Astrocyte (in vitro differentiated cells and primary cell): Measurements from ENCODE around the gene KCNJ5. TPM values are rescaled to one million over a fixed set of nuclear protein-coding genes. Genes with fewer than 3 reads are reported as not detected.

Source experiments
- DNase-seq: peaks from one replicate; pipeline ENCODE4 v3.0.0-alpha.2; 2010; ENCODE audit warnings: low read depth
- FAIRE-seq: peaks from 2 replicates; lab custom pipeline; 2011; peaks lifted over from hg19 to GRCh38; lab: Jason Lieb, UNC
- H2AFZ ChIP-seq: 2 replicates; pipeline ENCODE4 v1.6.0; 2012; ENCODE audit warnings: low read depth, low read length, inconsistent platforms
- H3K27ac ChIP-seq: 2 replicates; pipeline ENCODE4 v1.5.1; 2011; ENCODE audit warnings: low read depth, low read length, inconsistent platforms
- H3K27me3 ChIP-seq: 2 replicates; pipeline ENCODE4 v1.6.0; 2011; ENCODE audit warnings: low read length, inconsistent platforms; ENCODE audit not compliant: insufficient read depth
- H3K36me3 ChIP-seq: 2 replicates; pipeline ENCODE4 v1.5.1; 2011; ENCODE audit warnings: low read length, inconsistent platforms; ENCODE audit not compliant: insufficient read depth
- H3K4me1 ChIP-seq: 2 replicates; pipeline ENCODE4 v1.5.1; 2011; ENCODE audit warnings: low read length, inconsistent platforms; ENCODE audit not compliant: insufficient read depth
- H3K4me2 ChIP-seq: 2 replicates; pipeline ENCODE4 v1.6.0; 2012; ENCODE audit warnings: low read length, inconsistent platforms
- H3K4me3 ChIP-seq: 2 replicates; pipeline ENCODE4 v1.5.1; 2011; ENCODE audit warnings: low read depth, mild to moderate bottlenecking, low read length, inconsistent platforms; ENCODE audit not compliant: insufficient read depth
- H3K79me2 ChIP-seq: 2 replicates; pipeline ENCODE4 v1.6.0; 2012; ENCODE audit warnings: mild to moderate bottlenecking, low read length, inconsistent platforms; ENCODE audit not compliant: insufficient read depth
- H3K9ac ChIP-seq: 2 replicates; pipeline ENCODE4 v1.6.0; 2012; ENCODE audit warnings: mild to moderate bottlenecking, low read length, inconsistent platforms
- H3K9me3 ChIP-seq: 2 replicates; pipeline ENCODE4 v1.5.1; 2012; ENCODE audit warnings: low read depth, mild to moderate bottlenecking, low read length, inconsistent platforms; ENCODE audit not compliant: insufficient read depth
- H4K20me1 ChIP-seq: 2 replicates; pipeline ENCODE4 v1.6.0; 2012; ENCODE audit warnings: low read length, inconsistent platforms; ENCODE audit not compliant: insufficient read depth
- H3K27ac Mint-ChIP-seq: one replicate; pipeline ENCODE4 v1.8.0; 2021; ENCODE audit warnings: mild to moderate bottlenecking, mixed read lengths; ENCODE audit not compliant: unreplicated experiment
- H3K27me3 Mint-ChIP-seq: one replicate; pipeline ENCODE4 v1.8.0; 2021; ENCODE audit warnings: low read depth, mixed read lengths; ENCODE audit not compliant: unreplicated experiment
- H3K36me3 Mint-ChIP-seq: one replicate; pipeline ENCODE4 v1.8.0; 2021; ENCODE audit warnings: low read depth, mixed read lengths; ENCODE audit not compliant: unreplicated experiment
- H3K4me1 Mint-ChIP-seq: one replicate; pipeline ENCODE4 v1.8.0; 2021; ENCODE audit warnings: low read depth, mixed read lengths; ENCODE audit not compliant: unreplicated experiment
- H3K4me3 Mint-ChIP-seq: one replicate; pipeline ENCODE4 v1.8.0; 2021; ENCODE audit warnings: mild to moderate bottlenecking, moderate library complexity, mixed read lengths; ENCODE audit not compliant: unreplicated experiment
- H3K9me3 Mint-ChIP-seq: one replicate; pipeline ENCODE4 v1.8.0; 2021; ENCODE audit warnings: mild to moderate bottlenecking, mixed read lengths; ENCODE audit not compliant: unreplicated experiment
- CTCF ChIP-seq: IDR thresholded peaks from 2 replicates; pipeline ENCODE4 v1.5.1; 2011; ENCODE audit warnings: low read depth, mild to moderate bottlenecking, inconsistent platforms, low read length, moderate library complexity; ENCODE audit not compliant: insufficient read depth
- EZH2 ChIP-seq: IDR thresholded peaks from 2 replicates; pipeline ENCODE4 v1.6.1; 2012; ENCODE audit warnings: mild to moderate bottlenecking, low read length, inconsistent platforms; ENCODE audit not compliant: insufficient read depth
- total RNA-seq: library from RNA; stranded (reverse); gene quantifications from 2 replicates; pipeline ENCODE4 v1.2.1, GENCODE V29; 2021

KCNJ5 gene
- total RNA-seq, 1 donor from 2014 or later, result 1.4 TPM

GRCh38 chr11:128862908-128863660 lies 28.1 kb upstream of the KCNJ5 start:
- no peak overlapping the region for H3K4me3 ChIP-seq
- Mint-ChIP-seq H3K4me1 (peaks cover 15% of the 10 kb centered on the region), H3K4me3 (no peak overlapping the region), H3K9me3 (no peaks in the 10 kb centered on the region), H3K27me3 (no peaks in the 10 kb centered on the region), H3K27ac (peak overlapping the region; percentile 64), H3K36me3 (no peaks in the 10 kb centered on the region)
- no peaks in the 10 kb centered on the region for H3K36me3 ChIP-seq
- H3K4me2 ChIP-seq, result peak overlapping the region; percentile 21
- DNase-seq, result peak; percentile 61
- peaks cover 20% of the 10 kb centered on the region for H3K4me1 ChIP-seq
- FAIRE-seq, result peak; percentile 85
- H3K27ac ChIP-seq, result peak overlapping the region; percentile 1
- no peaks in the 10 kb centered on the region for H3K9me3 ChIP-seq
- peaks cover 2% of the 10 kb centered on the region for H3K27me3 ChIP-seq
- no peaks in the 10 kb centered on the region for H3K79me2 ChIP-seq
- H2AFZ ChIP-seq, result no peak overlapping the region
- no peak overlapping the region for H3K9ac ChIP-seq
- H4K20me1 ChIP-seq, result no peaks in the 10 kb centered on the region
- TF ChIP-seq CTCF (no peak), EZH2 (no peak)

- H3K9me3 ChIP-seq, result no peaks in the 10 kb centered on the region
- H3K4me1 ChIP-seq, result peaks cover 20% of the 10 kb centered on the region
- H3K4me3 Mint-ChIP-seq, result no peak overlapping the region
- H3K36me3 Mint-ChIP-seq, result no peaks in the 10 kb centered on the region
- H3K36me3 ChIP-seq, result no peaks in the 10 kb centered on the region
- H3K79me2 ChIP-seq, result no peaks in the 10 kb centered on the region
- no peak overlapping the region for H3K4me3 ChIP-seq
- peaks cover 15% of the 10 kb centered on the region for H3K4me1 Mint-ChIP-seq
- DNase-seq, result no peak
- no peak overlapping the region for H3K4me2 ChIP-seq
- H3K27me3 Mint-ChIP-seq, result no peaks in the 10 kb centered on the region
- TF ChIP-seq CTCF, result no peak
- TF ChIP-seq EZH2, result no peak
- H3K27ac ChIP-seq, result no peak overlapping the region
- no peak overlapping the region for H3K27ac Mint-ChIP-seq
- no peaks in the 10 kb centered on the region for H3K9me3 Mint-ChIP-seq
- no peaks in the 10 kb centered on the region for H4K20me1 ChIP-seq
- H2AFZ ChIP-seq, result no peak overlapping the region
- FAIRE-seq, result peak; percentile 50
- H3K9ac ChIP-seq, result no peak overlapping the region
- no peaks in the 10 kb centered on the region for H3K27me3 ChIP-seq
Observed at GRCh38 chr11:128865490-128865889, 25.7 kb upstream of the KCNJ5 start.

- H3K36me3 Mint-ChIP-seq, result no peaks in the 10 kb centered on the region
- H3K79me2 ChIP-seq, result no peaks in the 10 kb centered on the region
- peaks cover 15% of the 10 kb centered on the region for H3K4me1 Mint-ChIP-seq
- H3K36me3 ChIP-seq, result no peaks in the 10 kb centered on the region
- H3K4me3 Mint-ChIP-seq, result no peak within 1 kb of the TSS
- H3K9me3 ChIP-seq, result no peaks in the 10 kb centered on the region
- no peak within 1 kb of the TSS for H2AFZ ChIP-seq
- H4K20me1 ChIP-seq, result no peaks in the 10 kb centered on the region
- H3K27me3 ChIP-seq, result peaks cover 4% of the 10 kb centered on the region
- H3K27me3 Mint-ChIP-seq, result peaks cover 17% of the 10 kb centered on the region
- H3K9ac ChIP-seq, result no peak within 1 kb of the TSS
- no peak within 1 kb of the TSS for H3K27ac ChIP-seq
- no peak within 1 kb of the TSS for H3K27ac Mint-ChIP-seq
- no peak for TF ChIP-seq EZH2
- TF ChIP-seq CTCF, result no peak
- no peaks in the 10 kb centered on the region for H3K9me3 Mint-ChIP-seq
- H3K4me3 ChIP-seq, result no peak within 1 kb of the TSS
- no peak within 1 kb of the TSS for H3K4me2 ChIP-seq
- peaks cover 14% of the 10 kb centered on the region for H3K4me1 ChIP-seq
- DNase-seq (no peak), FAIRE-seq (no peak)
Observed at GRCh38 chr11:128867277-128867676, 23.9 kb upstream of the KCNJ5 start, which contains the start of gene KCNJ1. TSS of gene KCNJ1 (minus strand) at chr11:128867296. CDS start at chr11:128840243, 27,053 bp downstream.
